Central memory CD8-positive, alpha-beta T cell (primary cell): ENCODE results near the gene CYP4F12.

Experiments used
- ATAC-seq: fragments of 150-1000 bp; cut with Tn5 transposase; replicated peaks from 2 replicates; pipeline ENCODE4 v1.10.0; 2022; ENCODE audit warnings: mild to moderate bottlenecking, moderate FRiP score, moderate number of reproducible peaks; ENCODE audit not compliant: poor library complexity, severe bottlenecking; ENCODE audit errors: extremely low read depth
- DNase-seq, 2 donors: peaks; one replicate each; pipeline ENCODE4 v3.0.0; 2021; ENCODE audit warnings: low spot score in 2 of 2
- H3K27ac Mint-ChIP-seq: one replicate; pipeline ENCODE4 v1.8.0; 2022; ENCODE audit warnings: low read depth, mild to moderate bottlenecking, moderate library complexity, mixed read lengths
- H3K27me3 Mint-ChIP-seq: one replicate; pipeline ENCODE4 v1.8.0; 2022; ENCODE audit warnings: mixed read lengths
- H3K36me3 Mint-ChIP-seq: one replicate; pipeline ENCODE4 v1.8.0; 2022; ENCODE audit warnings: mild to moderate bottlenecking, moderate library complexity, mixed read lengths; ENCODE audit not compliant: insufficient read depth
- H3K4me1 Mint-ChIP-seq: one replicate; pipeline ENCODE4 v1.8.0; 2022; ENCODE audit warnings: mixed read lengths
- H3K4me3 Mint-ChIP-seq: one replicate; pipeline ENCODE4 v1.8.0; 2022; ENCODE audit warnings: mild to moderate bottlenecking, moderate library complexity, mixed read lengths
- H3K9me3 Mint-ChIP-seq: one replicate; pipeline ENCODE4 v1.8.0; 2022; ENCODE audit warnings: mixed read lengths

Gene CYP4F12

GRCh38 chr19:15740785-15741184 is 67.9 kb downstream of the CYP4F12 start:
- Mint-ChIP-seq H3K4me3 (no peak overlapping the region), H3K27me3 (peaks cover 46% of the 10 kb centered on the region), H3K27ac (no peak overlapping the region), H3K9me3 (peaks cover 8% of the 10 kb centered on the region), H3K4me1 (no peaks in the 10 kb centered on the region), H3K36me3 (peaks cover 2% of the 10 kb centered on the region)
- ATAC-seq (no peak), DNase-seq (no peak)
